Upper lobe of right lung (tissue), 1 donor: Measurements from ENCODE around the gene PPP6C. TPM values are rescaled to one million over a fixed set of nuclear protein-coding genes. Genes with fewer than 3 reads are reported as not detected.

Source experiments
- ATAC-seq: fragments of 200-7000 bp; cut with Tn5 transposase; one replicate; pipeline ENCODE4 v1.9.1; 2020; ENCODE audit warnings: mild to moderate bottlenecking, moderate library complexity
- DNase-seq: peaks from one replicate; pipeline ENCODE4 v3.0.0-alpha.2; 2020
- H3K27ac ChIP-seq: fragments of 200-600 bp; one replicate; pipeline ENCODE4 v1.8.0; 2022
- H3K27me3 ChIP-seq: fragments of 200-600 bp; one replicate; pipeline ENCODE4 v1.8.0; 2022; ENCODE audit warnings: mild to moderate bottlenecking
- H3K36me3 ChIP-seq: fragments of 200-600 bp; one replicate; pipeline ENCODE4 v1.8.0; 2022
- H3K4me1 ChIP-seq: fragments of 200-600 bp; one replicate; pipeline ENCODE4 v1.8.0; 2022
- H3K4me3 ChIP-seq: fragments of 200-600 bp; one replicate; pipeline ENCODE4 v1.8.0; 2022; ENCODE audit warnings: mild to moderate bottlenecking
- H3K9me3 ChIP-seq: fragments of 200-600 bp; one replicate; pipeline ENCODE4 v1.8.0; 2022
- CTCF ChIP-seq: fragments of 200-600 bp; IDR thresholded peaks from one replicate; pipeline ENCODE4 v1.8.0; 2022; ENCODE audit warnings: antibody characterized with exemption
- intact Hi-C: fragments of 100-400 bp; cut with DNase I; formaldehyde crosslinking; loops from one replicate; pipeline ENCODE4 v1.11.0; 2022
- total RNA-seq: library from RNA; stranded (reverse); fragmentation: NEBNext Ultra II Directional; extraction: Animal tissue kit (Norgen Biotek cat#: 25700); gene quantifications from one replicate; pipeline ENCODE4 v1.2.1, GENCODE V29; 2021
- donor health status: DM: no; HTN: yes; CAD: no; lungs with severe emphysema.

Gene PPP6C
- total RNA-seq, 1 donor from 2014 or later = 42.2 TPM

GRCh38 chr9:125099816-125100215 lies 89.8 kb downstream of the PPP6C start:
- ATAC-seq = peak; percentile 41
- Histone ChIP-seq H3K9me3 (no peaks in the 10 kb centered on the region), H3K36me3 (no peaks in the 10 kb centered on the region), H3K27ac (no peak overlapping the region), H3K4me3 (no peak overlapping the region), H3K27me3 (no peaks in the 10 kb centered on the region), H3K4me1 (peaks cover 20% of the 10 kb centered on the region)
- no peak for TF ChIP-seq CTCF
- intact Hi-C loops = no loop called here
- DNase-seq = no peak

Other genes with a start within 250 kb of the PPP6C start
- 17.9 TPM for gene GOLGA1, start 248.7 kb downstream of the PPP6C start, total RNA-seq
- 14.9 TPM for gene SCAI, start 46.3 kb downstream of the PPP6C start, total RNA-seq
- gene RABEPK, start 10.7 kb upstream of the PPP6C start, total RNA-seq = 10.0 TPM
- gene HSPA5, start 51.5 kb upstream of the PPP6C start, total RNA-seq = 282 TPM
- 68.9 TPM for gene GAPVD1, start 72.0 kb upstream of the PPP6C start, total RNA-seq